Lower leg skin (tissue), 4 donors: ENCODE measurements around the gene AQP5. TPM values are rescaled to one million over a fixed set of nuclear protein-coding genes. Genes with fewer than 3 reads are reported as not detected.

Experiments
- DNase-seq, 2 donors: peaks; one replicate each; pipeline ENCODE4 v3.0.0-alpha.2; 2019; ENCODE audit warnings: low spot score in 2 of 2
- H3K4me3 ChIP-seq: fragments of 200-600 bp; sonication (generic); 2 replicates; pipeline ENCODE4 v1.5.1; 2017; ENCODE audit warnings: mild to moderate bottlenecking, low read depth; ENCODE audit not compliant: poor library complexity, severe bottlenecking
- POLR2A ChIP-seq, 2 donors: fragments of 450-650 bp; IDR thresholded peaks; one replicate each; pipeline ENCODE4 v1.6.1; 2016 to 2017; ENCODE audit warnings: antibody characterized with exemption in 2 of 2, mild to moderate bottlenecking in 1 of 2, moderate library complexity in 1 of 2
- WGBS, 2 donors: methylation state at CpG; one replicate each; pipeline ENCODE4 v1.1.5; 2018; 5-methylcytosine and 5-hydroxymethylcytosine counted together
- intact Hi-C: fragments of 100-400 bp; cut with DNase I; formaldehyde crosslinking; loops from one replicate; pipeline ENCODE4 v1.15.0; 2023; ENCODE audit warnings: low total_unique reads
- total RNA-seq, 4 donors: library from RNA; depleted of rRNA; stranded (reverse); fragments of >200 nt; gene quantifications; one replicate each; pipeline ENCODE4 v1.1.0, GENCODE V29; 2016
- TF ChIP-seq, protein P1 (sequence below), 3 donors: fragments of 450-650 bp; IDR thresholded peaks; one replicate each; pipeline ENCODE4 v1.5.1; 2016; ENCODE audit warnings: antibody characterized with exemption in 3 of 3, mild to moderate bottlenecking in 3 of 3, moderate library complexity in 2 of 3

The AQP5 gene
- total RNA-seq, 4 donors from 2014 or later, result 48.4 to 332 (median 203) TPM

DNA sequence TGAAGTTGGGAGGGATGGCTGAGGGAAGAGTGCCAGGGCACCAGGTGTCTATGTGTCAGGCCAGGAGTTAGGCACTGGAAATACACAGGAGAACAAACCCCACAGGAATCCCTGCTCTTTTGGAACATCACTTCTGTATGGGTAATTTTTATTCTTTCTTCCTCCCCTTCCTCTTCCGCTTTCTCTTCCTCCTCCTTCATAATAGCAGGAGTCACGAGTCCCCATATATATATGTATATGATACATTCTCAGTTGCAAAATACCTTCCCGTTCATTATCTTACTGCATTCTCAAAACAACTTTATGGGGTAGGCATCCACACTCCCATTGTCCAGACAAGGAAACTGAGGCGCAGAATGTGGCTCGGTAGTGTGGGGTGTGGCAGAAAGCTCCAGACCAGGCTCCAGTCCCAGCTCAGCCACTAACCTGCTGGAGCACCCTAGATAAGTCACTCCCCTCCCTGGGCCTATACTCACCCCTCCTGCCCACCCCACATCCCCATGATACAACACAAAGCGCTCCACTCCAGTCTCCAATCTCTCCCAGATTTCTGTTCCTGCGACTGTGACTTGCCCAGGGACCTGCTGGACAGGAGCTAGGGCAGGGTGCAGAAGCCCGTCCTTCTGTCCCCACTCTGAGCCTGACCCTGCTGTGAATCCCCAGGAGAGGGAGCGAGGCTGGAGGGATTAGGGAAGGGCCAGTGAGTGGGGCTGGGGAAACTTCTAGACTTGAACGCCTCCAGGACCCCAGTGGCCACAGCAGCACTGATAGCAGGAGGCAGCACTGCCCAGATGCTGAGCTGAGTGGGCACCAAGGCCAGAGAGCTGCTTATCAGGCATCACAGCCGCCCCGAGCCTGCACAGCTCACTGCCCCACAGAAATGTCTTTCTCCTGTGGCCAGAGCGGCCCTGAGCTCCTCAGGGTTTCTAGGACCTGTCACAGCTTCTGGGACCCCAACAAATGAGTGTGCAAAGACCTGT is 12.5 kb upstream of the AQP5 start:
- intact Hi-C loops, result no loop called here
- no peak overlapping the region for H3K4me3 ChIP-seq
- no peak for DNase-seq
- WGBS, 2 donors, result 83 to 93% methylated on average over 12 to 13 of the region's 13 CpGs
- TF ChIP-seq POLR2A (IDR thresholded peaks at IDR 0.05), result no peak
- TF ChIP-seq, protein P1, sequence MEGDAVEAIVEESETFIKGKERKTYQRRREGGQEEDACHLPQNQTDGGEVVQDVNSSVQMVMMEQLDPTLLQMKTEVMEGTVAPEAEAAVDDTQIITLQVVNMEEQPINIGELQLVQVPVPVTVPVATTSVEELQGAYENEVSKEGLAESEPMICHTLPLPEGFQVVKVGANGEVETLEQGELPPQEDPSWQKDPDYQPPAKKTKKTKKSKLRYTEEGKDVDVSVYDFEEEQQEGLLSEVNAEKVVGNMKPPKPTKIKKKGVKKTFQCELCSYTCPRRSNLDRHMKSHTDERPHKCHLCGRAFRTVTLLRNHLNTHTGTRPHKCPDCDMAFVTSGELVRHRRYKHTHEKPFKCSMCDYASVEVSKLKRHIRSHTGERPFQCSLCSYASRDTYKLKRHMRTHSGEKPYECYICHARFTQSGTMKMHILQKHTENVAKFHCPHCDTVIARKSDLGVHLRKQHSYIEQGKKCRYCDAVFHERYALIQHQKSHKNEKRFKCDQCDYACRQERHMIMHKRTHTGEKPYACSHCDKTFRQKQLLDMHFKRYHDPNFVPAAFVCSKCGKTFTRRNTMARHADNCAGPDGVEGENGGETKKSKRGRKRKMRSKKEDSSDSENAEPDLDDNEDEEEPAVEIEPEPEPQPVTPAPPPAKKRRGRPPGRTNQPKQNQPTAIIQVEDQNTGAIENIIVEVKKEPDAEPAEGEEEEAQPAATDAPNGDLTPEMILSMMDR (IDR thresholded peaks at IDR 0.05), result no peak

DNA sequence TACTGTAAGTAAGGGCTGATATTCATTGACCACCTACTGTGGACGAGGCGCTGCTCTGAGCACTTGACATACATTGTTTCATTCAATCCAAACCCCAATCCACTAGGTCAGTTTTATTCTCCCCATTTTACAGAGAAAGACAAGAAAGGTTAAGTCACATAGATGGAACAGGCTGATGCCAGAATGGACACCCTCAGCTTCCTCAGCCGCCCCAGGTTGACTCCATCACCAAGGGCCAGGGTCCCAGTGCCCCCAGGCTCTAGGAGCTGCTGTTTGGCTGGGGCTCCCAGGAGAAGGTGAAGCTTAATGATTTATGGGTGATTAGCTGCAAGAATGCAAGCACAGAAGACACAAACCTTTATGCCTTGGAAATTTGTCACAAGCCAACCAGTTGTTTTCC is 11.8 kb upstream of the AQP5 start:
- 94% methylated on average over 3 of the region's 3 CpGs for WGBS, 2 donors

DNA sequence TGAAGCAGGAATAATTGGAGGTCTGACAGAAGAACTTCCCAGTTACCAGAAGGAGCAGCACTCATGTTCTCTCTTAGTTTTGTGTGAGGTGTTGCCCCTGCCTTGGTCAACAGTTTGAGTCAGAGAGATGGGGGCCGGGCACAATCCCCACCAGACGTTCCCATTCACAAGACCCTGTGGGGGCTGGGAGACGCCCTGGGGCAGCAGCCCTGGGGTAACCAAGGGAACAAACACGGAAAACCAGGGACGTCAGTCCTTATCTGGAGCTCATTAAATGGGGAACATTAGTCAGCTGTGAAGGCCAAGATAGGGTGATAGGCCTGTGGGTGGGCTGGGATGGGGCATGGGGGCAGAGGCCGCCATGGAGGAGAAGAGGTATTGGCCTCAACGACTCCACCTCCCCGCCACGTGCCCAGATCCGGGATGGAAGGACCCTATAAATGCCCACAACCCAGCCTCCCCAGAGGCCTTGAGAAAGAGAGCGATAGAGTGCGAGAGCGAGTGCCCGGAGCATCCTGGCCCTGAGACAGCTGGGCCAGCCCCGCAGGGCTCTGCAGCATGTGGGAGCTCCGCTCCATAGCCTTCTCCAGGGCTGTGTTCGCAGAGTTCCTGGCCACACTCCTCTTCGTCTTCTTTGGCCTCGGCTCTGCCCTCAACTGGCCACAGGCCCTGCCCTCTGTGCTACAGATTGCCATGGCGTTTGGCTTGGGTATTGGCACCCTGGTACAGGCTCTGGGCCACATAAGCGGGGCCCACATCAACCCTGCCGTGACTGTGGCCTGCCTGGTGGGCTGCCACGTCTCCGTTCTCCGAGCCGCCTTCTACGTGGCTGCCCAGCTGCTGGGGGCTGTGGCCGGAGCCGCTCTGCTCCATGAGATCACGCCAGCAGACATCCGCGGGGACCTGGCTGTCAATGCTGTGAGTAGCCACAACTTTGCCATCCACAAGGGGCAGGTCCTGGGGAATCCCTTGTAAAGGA is 11.1 kb upstream of the AQP5 start, which contains the start of gene AQP2:
TSS of gene AQP2 (plus strand) at position 465 of the 979 bp plus-strand sequence. CDS start at position 559, 94 bp downstream.
- 85 to 91% methylated on average over 32 of the region's 32 CpGs for WGBS, 2 donors
- no peak for DNase-seq
- no peak within 1 kb of the TSS for H3K4me3 ChIP-seq
- intact Hi-C loops, result no loop called here
- TF ChIP-seq POLR2A (IDR thresholded peaks at IDR 0.05), result no peak
- TF ChIP-seq, protein P1 (IDR thresholded peaks at IDR 0.05), result no peak

More for the DNA sequence above, 11.8 kb upstream of the AQP5 start:
- TF ChIP-seq, protein P1 (IDR thresholded peaks at IDR 0.05), result no peak
- no peak for TF ChIP-seq POLR2A (IDR thresholded peaks at IDR 0.05)
- no peak for DNase-seq
- intact Hi-C loops, result no loop called here
- no peak overlapping the region for H3K4me3 ChIP-seq

DNA sequence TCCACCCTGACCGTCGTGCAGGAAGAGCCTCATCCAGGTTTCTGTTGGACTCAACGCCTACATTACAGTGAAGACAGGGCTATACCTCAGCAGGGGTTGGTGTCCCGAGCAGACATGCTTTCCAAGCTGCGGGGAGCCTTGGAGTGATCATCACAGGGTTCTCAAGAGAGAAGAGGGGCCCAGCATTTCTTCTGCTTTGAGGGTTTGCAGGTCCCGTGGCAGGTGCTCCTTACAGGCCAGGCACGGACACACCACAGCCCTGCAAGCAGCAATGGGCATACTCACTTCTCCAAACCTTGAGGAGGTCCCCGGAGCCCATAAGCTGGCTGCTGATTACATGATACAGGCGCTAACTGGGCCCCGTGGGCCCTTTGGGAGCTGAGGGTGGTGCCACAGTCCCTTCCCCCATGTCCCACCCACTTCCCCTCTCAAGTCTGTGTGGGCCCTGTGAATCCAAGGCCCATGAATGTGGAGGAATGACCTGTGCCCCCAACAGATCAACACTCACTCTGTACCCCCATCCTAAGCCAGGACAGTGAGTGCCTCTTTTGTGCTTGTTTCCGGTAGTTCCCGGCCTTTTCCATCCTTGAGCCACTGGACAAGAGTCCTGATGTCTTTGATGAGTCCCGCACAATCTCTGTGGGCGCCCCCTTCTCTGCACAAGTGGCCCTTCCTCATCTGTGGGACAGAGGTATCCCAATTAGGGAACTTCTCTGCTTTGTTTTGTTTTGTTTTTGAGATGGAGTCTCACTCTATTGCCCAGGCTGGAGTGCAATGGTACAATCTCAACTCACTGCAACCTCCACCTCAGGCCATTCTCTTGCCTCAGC is 10.0 kb upstream of the AQP5 start:
- DNase-seq, result no peak
- intact Hi-C loops, result no loop called here
- WGBS, 2 donors, result 86 to 87% methylated on average over 14 of the region's 14 CpGs
- H3K4me3 ChIP-seq, result no peak overlapping the region
- TF ChIP-seq, protein P1 (IDR thresholded peaks at IDR 0.05), result no peak
- no peak for TF ChIP-seq POLR2A (IDR thresholded peaks at IDR 0.05)
